K562 (cell line): ENCODE results near the gene RNASE7. TPM values are rescaled to one million over a fixed set of nuclear protein-coding genes. Genes with fewer than 3 reads are reported as not detected.

Source experiments
- ATAC-seq: fragments of 200-7000 bp; cut with Tn5 transposase; 3 replicates; pipeline ENCODE4 v1.9.1; 2020; ENCODE audit warnings: moderate library complexity
- BruUV-seq: library from RNA; stranded (reverse); fragments of 400-500 nt; replicated peaks from 2 replicates; lab custom pipeline; 2021; lab: Mats Ljungman, UMichigan
- CTCF ChIA-PET: fragments of 300-600 bp; formaldehyde crosslinking; extraction: SDS; loops from one replicate; lab custom pipeline; 2021; ENCODE audit warnings: low intra/inter-chr PET ratio; lab: Yijun Ruan, JAX
- POLR2A ChIA-PET: fragments of 300-600, 350-650 bp; sonication (Branson Sonifier 250); formaldehyde crosslinking; extraction: SDS; loops from one replicate; lab custom pipeline; 2021; ENCODE audit warnings: antibody characterized with exemption, inconsistent platforms; lab: Yijun Ruan, JAX
- DNase-seq, 4 experiments: peaks; one replicate each; pipeline versions ENCODE4 v3.0.0 to v3.0.0-alpha.2; 2011 to 2018; ENCODE audit warnings: low spot score in 3 of 4, mixed read lengths in 3 of 4; ENCODE audit errors: extremely low read depth in 1 of 4
- FAIRE-seq: peaks from 2 replicates; lab custom pipeline; 2011; peaks lifted over from hg19 to GRCh38; lab: Jason Lieb, UNC
- H2AFZ ChIP-seq: 2 replicates; pipeline ENCODE4 v1.6.0; 2011; ENCODE audit warnings: low read depth, low read length, control low read depth, inconsistent platforms
- H3K27ac ChIP-seq: fragments of 200-600 bp; 3 replicates; pipeline ENCODE4 v1.8.0; 2011; ENCODE audit warnings: low read depth, mild to moderate bottlenecking, control low read depth, inconsistent platforms, low read length, moderate library complexity, mixed read lengths; ENCODE audit errors: extremely low read depth
- H3K27me3 ChIP-seq, 2 experiments: fragments of 300-600 bp in 1 of 2; 2 replicates in 1 of 2; 3 replicates in 1 of 2; pipeline versions ENCODE4 v1.6.0 to v1.8.0; 2011; ENCODE audit warnings: inconsistent platforms in 2 of 2, low read length in 2 of 2, mild to moderate bottlenecking in 1 of 2, mixed read lengths in 1 of 2, moderate library complexity in 1 of 2; ENCODE audit not compliant: control insufficient read depth in 2 of 2, insufficient read depth in 2 of 2
- H3K36me3 ChIP-seq: fragments of 300-600 bp; 3 replicates; pipeline ENCODE4 v1.8.0; 2011; ENCODE audit warnings: mild to moderate bottlenecking, low read length, inconsistent platforms; ENCODE audit not compliant: control insufficient read depth, insufficient read depth
- H3K4me1 ChIP-seq, 2 experiments: fragments of 200-600 bp in 1 of 2; replicated peaks in 1 of 2; 2 replicates in 1 of 2; 3 replicates in 1 of 2; pipeline versions ENCODE4 v1.5.1 to v1.8.0; 2011; ENCODE audit warnings: inconsistent platforms in 2 of 2, low read length in 2 of 2, mild to moderate bottlenecking in 1 of 2, mixed read lengths in 1 of 2, moderate library complexity in 1 of 2; ENCODE audit not compliant: control insufficient read depth in 2 of 2, insufficient read depth in 2 of 2
- H3K4me2 ChIP-seq: 2 replicates; pipeline ENCODE4 v1.6.1; 2011; ENCODE audit warnings: low read length, control low read depth, inconsistent platforms, mixed read lengths; ENCODE audit not compliant: insufficient read depth
- H3K4me3 ChIP-seq: fragments of 200-600 bp; sonication (generic), shearing (Covaris generic); 2 replicates; pipeline ENCODE4 v1.5.1; 2016; ENCODE audit warnings: control low read depth, inconsistent platforms
- H3K79me2 ChIP-seq: fragments of 200-600 bp; 3 replicates; pipeline ENCODE4 v1.8.0; 2011; ENCODE audit warnings: low read length, inconsistent platforms; ENCODE audit not compliant: control insufficient read depth, insufficient read depth
- H3K9ac ChIP-seq, 2 experiments: 2 replicates each; pipeline versions ENCODE4 v1.6.0 to v1.6.1; 2011; ENCODE audit warnings: low read depth in 2 of 2, low read length in 2 of 2, control low read depth in 1 of 2, inconsistent platforms in 1 of 2, mild to moderate bottlenecking in 1 of 2, mixed read lengths in 1 of 2; ENCODE audit not compliant: insufficient read depth in 1 of 2
- H3K9me1 ChIP-seq: one replicate; pipeline ENCODE4 v1.6.0; 2011; ENCODE audit warnings: inconsistent platforms, mild to moderate bottlenecking, low read length, moderate library complexity; ENCODE audit not compliant: control insufficient read depth, insufficient read depth
- H3K9me3 ChIP-seq: replicated peaks from 2 replicates; pipeline ENCODE4 v1.5.1; 2011; ENCODE audit warnings: low read depth, low read length, inconsistent platforms; ENCODE audit not compliant: control insufficient read depth, insufficient read depth
- H4K20me1 ChIP-seq: replicated peaks from 2 replicates; pipeline ENCODE4 v1.6.1; 2011; ENCODE audit warnings: low read length, inconsistent platforms, mixed read lengths; ENCODE audit not compliant: control insufficient read depth, insufficient read depth
- WGBS: fragments of 100-300 bp; shearing (Covaris generic); methylation state at CpG from one replicate; pipeline ENCODE4 v1.1.6; 2016; ENCODE audit warnings: low coverage, mixed read lengths; ENCODE audit not compliant: insufficient coverage; ENCODE audit errors: missing lambda C conversion rate; 5-methylcytosine and 5-hydroxymethylcytosine counted together
- in situ Hi-C: fragments of 300-500 bp; cut with MboI; formaldehyde crosslinking; loops from 4 replicates; pipeline ENCODE4 v1.15.0; 2018; ENCODE audit warnings: inconsistent platforms, mixed read lengths
- intact Hi-C: fragments of 100-400 bp; cut with micrococcal nuclease; formaldehyde crosslinking; loops from 2 replicates; pipeline ENCODE4 v1.14.2; 2022
- polyA plus RNA-seq, 8 experiments: library from polyadenylated mRNA; depleted of rRNA in 4 of 8; stranded (reverse) in 5 of 8; unstranded in 3 of 8; fragments of >200 nt; fragmentation: Nextera tagmentation in 2 of 8; fragmentation: Illumina TruSeq in 1 of 8; extraction: Ambion mirVana in 2 of 8; extraction: Trizol in 1 of 8; gene quantifications; 2 replicates each; pipeline versions ENCODE4 v1.2.1 to v1.2.3, GENCODE V29; 2011 to 2014; ENCODE audit warnings: inconsistent platforms in 1 of 8, missing spikeins in 1 of 8
- total RNA-seq, 7 experiments: library from RNA; depleted of rRNA in 6 of 7; stranded (reverse); fragments of >200 nt in 6 of 7; fragmentation: Illumina TruSeq in 2 of 7; extraction: Trizol in 2 of 7; gene quantifications; 2 replicates each; pipeline versions ENCODE4 v1.2.1 to v1.2.3, GENCODE V29; 2011 to 2021; ENCODE audit warnings: low replicate concordance in 1 of 7
- TF ChIP-seq, protein P1 (sequence below): IDR thresholded peaks from 2 replicates; pipeline ENCODE4 v1.6.1; 2012; ENCODE audit warnings: low read depth, low read length, improper control_type of control experiment, borderline replicate concordance
- TF ChIP-seq, protein P2 (sequence below): fragments of 450-650 bp; formaldehyde crosslinking; IDR thresholded peaks from 2 replicates; pipeline ENCODE4 v1.4.0; 2020; ENCODE audit warnings: mild to moderate bottlenecking, moderate library complexity
- TF ChIP-seq, protein P3 (sequence below): fragments of 250-450 bp; sonication (Bioruptor Pico); IDR thresholded peaks from 2 replicates; pipeline ENCODE4 v1.6.1; 2021; ENCODE audit warnings: mild to moderate bottlenecking
- TF ChIP-seq, protein P4 (sequence below): sonication (generic); formaldehyde crosslinking; IDR thresholded peaks from 2 replicates; pipeline ENCODE4 v1.8.1; 2023; ENCODE audit warnings: mild to moderate bottlenecking, missing genetic modification reagents

Gene RNASE7
- total and polyA plus RNA-seq, 9 of the 15 experiments (the other 6 are each of a cell fraction or from before 2014, with no cell fraction given) = not detected

DNA sequence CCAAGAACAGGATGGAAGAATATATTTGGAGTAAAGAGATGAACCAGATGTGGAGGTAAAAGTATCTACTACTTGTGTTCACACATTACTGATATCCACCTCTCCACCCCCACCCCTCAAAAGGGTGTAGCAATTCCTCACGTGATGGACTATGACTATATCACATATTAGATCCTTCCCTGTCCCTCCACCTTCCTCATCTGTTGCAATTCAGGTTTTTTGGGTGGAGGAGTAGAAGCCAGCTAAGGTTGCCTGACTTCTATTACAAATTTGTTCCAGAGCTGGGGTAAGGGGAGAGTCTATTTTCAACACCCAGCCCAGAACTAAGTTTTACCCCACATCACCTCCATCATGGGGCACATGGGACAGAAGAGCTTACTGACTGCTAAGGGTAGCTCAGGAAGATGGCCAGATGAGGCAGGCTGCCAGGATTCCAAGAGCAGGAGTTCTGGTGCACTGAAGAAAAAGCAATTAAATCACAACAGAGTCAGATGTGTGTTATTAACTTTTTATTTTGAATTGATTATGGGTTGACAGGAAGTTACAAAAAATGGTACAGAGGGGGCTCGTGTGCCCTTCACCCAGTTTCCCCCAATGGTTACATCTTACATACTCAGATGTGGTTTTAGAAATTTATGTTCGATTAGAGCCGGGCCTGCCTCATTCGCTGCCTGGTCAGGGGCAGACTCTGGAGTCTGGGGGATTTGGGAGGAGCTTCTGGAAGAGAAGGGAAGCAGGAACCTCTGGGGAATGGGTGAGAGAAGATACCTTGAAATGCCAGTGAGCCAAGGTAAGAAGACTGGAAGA is 9.6 kb upstream of the RNASE7 start (continued):
- TF ChIP-seq, protein P1, sequence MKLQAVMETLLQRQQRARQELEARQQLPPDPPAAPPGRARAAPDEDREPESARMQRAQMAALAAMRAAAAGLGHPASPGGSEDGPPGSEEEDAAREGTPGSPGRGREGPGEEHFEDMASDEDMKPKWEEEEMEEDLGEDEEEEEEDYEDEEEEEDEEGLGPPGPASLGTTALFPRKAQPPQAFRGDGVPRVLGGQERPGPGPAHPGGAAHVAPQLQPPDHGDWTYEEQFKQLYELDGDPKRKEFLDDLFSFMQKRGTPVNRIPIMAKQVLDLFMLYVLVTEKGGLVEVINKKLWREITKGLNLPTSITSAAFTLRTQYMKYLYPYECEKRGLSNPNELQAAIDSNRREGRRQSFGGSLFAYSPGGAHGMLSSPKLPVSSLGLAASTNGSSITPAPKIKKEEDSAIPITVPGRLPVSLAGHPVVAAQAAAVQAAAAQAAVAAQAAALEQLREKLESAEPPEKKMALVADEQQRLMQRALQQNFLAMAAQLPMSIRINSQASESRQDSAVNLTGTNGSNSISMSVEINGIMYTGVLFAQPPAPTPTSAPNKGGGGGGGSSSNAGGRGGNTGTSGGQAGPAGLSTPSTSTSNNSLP = no peak
- TF ChIP-seq, protein P2, sequence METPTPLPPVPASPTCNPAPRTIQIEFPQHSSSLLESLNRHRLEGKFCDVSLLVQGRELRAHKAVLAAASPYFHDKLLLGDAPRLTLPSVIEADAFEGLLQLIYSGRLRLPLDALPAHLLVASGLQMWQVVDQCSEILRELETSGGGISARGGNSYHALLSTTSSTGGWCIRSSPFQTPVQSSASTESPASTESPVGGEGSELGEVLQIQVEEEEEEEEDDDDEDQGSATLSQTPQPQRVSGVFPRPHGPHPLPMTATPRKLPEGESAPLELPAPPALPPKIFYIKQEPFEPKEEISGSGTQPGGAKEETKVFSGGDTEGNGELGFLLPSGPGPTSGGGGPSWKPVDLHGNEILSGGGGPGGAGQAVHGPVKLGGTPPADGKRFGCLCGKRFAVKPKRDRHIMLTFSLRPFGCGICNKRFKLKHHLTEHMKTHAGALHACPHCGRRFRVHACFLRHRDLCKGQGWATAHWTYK (CRISPR knock-in tag) = no peak
- TF ChIP-seq, protein P3, sequence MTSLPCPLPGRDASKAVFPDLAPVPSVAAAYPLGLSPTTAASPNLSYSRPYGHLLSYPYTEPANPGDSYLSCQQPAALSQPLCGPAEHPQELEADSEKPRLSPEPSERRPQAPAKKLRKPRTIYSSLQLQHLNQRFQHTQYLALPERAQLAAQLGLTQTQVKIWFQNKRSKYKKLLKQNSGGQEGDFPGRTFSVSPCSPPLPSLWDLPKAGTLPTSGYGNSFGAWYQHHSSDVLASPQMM (CRISPR knock-in tag) = no peak

DNA sequence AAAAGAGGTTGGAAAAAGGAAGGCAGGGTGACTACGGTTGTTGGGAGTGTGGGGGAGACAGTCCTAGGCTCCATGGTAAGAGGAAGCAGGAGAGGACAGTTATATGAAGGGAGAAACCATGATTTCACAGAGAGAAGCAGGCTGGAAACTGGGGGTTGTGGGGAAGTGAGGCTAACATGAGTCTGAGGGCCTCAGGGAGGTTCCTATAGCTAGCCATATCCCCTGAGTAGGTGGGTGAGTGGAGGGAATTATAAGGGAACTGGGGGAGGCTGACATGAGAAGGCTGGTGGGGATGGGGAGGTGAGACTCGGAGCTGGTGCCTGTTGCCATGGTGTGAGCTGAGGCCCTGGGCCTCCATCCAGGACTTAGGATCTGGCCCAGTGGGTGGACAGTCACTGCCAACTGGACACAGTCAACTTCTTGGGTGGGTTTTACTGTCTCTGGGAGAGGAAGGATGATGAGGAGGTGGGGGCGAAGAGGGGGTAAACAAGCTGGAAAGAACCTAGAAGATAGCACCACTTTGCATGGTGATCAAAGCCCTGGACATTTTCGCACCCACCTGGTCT is 8.9 kb upstream of the RNASE7 start:
- H2AFZ ChIP-seq = no peak overlapping the region
- POLR2A ChIA-PET = interaction anchor here (0.7 kb wide), 2 partner anchors 10 to 1009 kb away, joined by 3 read pairs; no protein-coding TSS in a partner anchor
- no peaks in the 10 kb centered on the region for H3K27me3 ChIP-seq
- no peaks in the 10 kb centered on the region for H4K20me1 ChIP-seq
- BruUV-seq = no TSS peak
- H3K9me1 ChIP-seq = no peaks in the 10 kb centered on the region
- TF ChIP-seq, protein P4, sequence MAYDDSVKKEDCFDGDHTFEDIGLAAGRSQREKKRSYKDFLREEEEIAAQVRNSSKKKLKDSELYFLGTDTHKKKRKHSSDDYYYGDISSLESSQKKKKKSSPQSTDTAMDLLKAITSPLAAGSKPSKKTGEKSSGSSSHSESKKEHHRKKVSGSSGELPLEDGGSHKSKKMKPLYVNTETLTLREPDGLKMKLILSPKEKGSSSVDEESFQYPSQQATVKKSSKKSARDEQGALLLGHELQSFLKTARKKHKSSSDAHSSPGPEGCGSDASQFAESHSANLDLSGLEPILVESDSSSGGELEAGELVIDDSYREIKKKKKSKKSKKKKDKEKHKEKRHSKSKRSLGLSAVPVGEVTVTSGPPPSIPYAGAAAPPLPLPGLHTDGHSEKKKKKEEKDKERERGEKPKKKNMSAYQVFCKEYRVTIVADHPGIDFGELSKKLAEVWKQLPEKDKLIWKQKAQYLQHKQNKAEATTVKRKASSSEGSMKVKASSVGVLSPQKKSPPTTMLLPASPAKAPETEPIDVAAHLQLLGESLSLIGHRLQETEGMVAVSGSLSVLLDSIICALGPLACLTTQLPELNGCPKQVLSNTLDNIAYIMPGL (CRISPR knock-in tag) = no peak
- no peaks in the 10 kb centered on the region for H3K9me3 ChIP-seq
- FAIRE-seq (no peak), DNase-seq (no peak), ATAC-seq (no peak)
- intact Hi-C loops (no loop called here), in situ Hi-C loops (no loop called here)
- no peaks in the 10 kb centered on the region for H3K79me2 ChIP-seq
- no peak overlapping the region for H3K4me2 ChIP-seq
- no peak overlapping the region; a peak in 1 of 4 replicates for H3K9ac ChIP-seq
- H3K4me3 ChIP-seq = no peak overlapping the region
- no peaks in the 10 kb centered on the region for H3K36me3 ChIP-seq
- H3K4me1 ChIP-seq = peaks cover 0 to 7% of the 10 kb centered on the region in 2 experiments; a peak in 3 of 5 replicates
- CTCF ChIA-PET = no interaction called here
- no peak overlapping the region for H3K27ac ChIP-seq
- WGBS = 57% methylated on average over 3 of the region's 4 CpGs
